Heart left ventricle (tissue), 16 donors: ENCODE data around the gene UBE2H. TPM values are rescaled to one million over a fixed set of nuclear protein-coding genes. Genes with fewer than 3 reads are reported as not detected.

Source experiments
- ATAC-seq, 4 donors: fragments of 200-7000 bp; cut with Tn5 transposase; one replicate each; pipeline ENCODE4 v1.9.1; 2020 to 2022; ENCODE audit warnings: moderate library complexity in 4 of 4, mild to moderate bottlenecking in 3 of 4, moderate number of reproducible peaks in 1 of 4
- DNase-seq, 5 donors: peaks; one replicate each; pipeline ENCODE4 v3.0.0-alpha.2; 2020
- H3K27ac ChIP-seq, 12 donors: fragments of 200-600 bp; sonication (generic) in 4 of 12; one replicate each; pipeline versions ENCODE4 v1.5.0 to v1.8.0; 2016 to 2022; ENCODE audit warnings: mild to moderate bottlenecking in 2 of 12
- H3K27me3 ChIP-seq, 9 donors: fragments of 200-600 bp; sonication (generic) in 2 of 9; one replicate each; pipeline versions ENCODE4 v1.5.1 to v1.8.0; 2016 to 2022; ENCODE audit warnings: mild to moderate bottlenecking in 3 of 9
- H3K36me3 ChIP-seq, 9 donors: fragments of 200-600 bp; sonication (generic) in 2 of 9; one replicate each; pipeline versions ENCODE4 v1.5.0 to v1.8.0; 2018 to 2022; ENCODE audit warnings: mild to moderate bottlenecking in 2 of 9
- H3K4me1 ChIP-seq, 12 donors: fragments of 200-600 bp; sonication (generic) in 4 of 12; one replicate each; pipeline versions ENCODE4 v1.5.0 to v1.8.0; 2016 to 2022; ENCODE audit warnings: mild to moderate bottlenecking in 3 of 12
- H3K4me3 ChIP-seq, 12 donors: fragments of 200-600 bp; sonication (generic) in 4 of 12; one replicate each; pipeline versions ENCODE4 v1.5.0 to v1.8.0; 2017 to 2022; ENCODE audit warnings: mild to moderate bottlenecking in 9 of 12, moderate library complexity in 4 of 12
- H3K9me3 ChIP-seq, 12 donors: fragments of 200-600 bp; sonication (generic) in 4 of 12; one replicate each; pipeline versions ENCODE4 v1.5.0 to v1.8.0; 2016 to 2022; ENCODE audit warnings: mild to moderate bottlenecking in 1 of 12
- POLR2A ChIP-seq, 2 donors: fragments of 450-650 bp; IDR thresholded peaks; one replicate each; pipeline ENCODE4 v1.6.1; 2017; ENCODE audit warnings: antibody characterized with exemption in 2 of 2, mild to moderate bottlenecking in 2 of 2, moderate library complexity in 2 of 2
- WGBS, 4 donors: extraction: QIAGEN DNeasy Blood & Tissue Kit in 2 of 4; methylation state at CpG; one replicate each; pipeline versions ENCODE4 v1.1.5 to v1.1.7; 2013 to 2018; 5-methylcytosine and 5-hydroxymethylcytosine counted together
- intact Hi-C, 10 donors: fragments of 100-400 bp; cut with DNase I; formaldehyde crosslinking; loops; one replicate each; pipeline versions ENCODE4 v1.11.1 to v1.14.2; 2022
- polyA plus RNA-seq, 2 donors: library from polyadenylated mRNA; stranded (reverse); fragments of 200-250 nt; gene quantifications; one replicate each; pipeline ENCODE4 v1.2.3, GENCODE V29; 2013
- total RNA-seq, 9 donors: library from RNA; depleted of rRNA in 2 of 9; stranded (reverse); fragments of >200 nt in 2 of 9; fragmentation: NEBNext Ultra II Directional in 3 of 9; extraction: Animal tissue kit (Norgen Biotek cat#: 25700) in 3 of 9; gene quantifications; one replicate each; pipeline versions ENCODE4 v1.1.0 to v1.2.4, GENCODE V29; 2016 to 2023
- TF ChIP-seq, protein P1 (sequence below), 12 donors: fragments of 200-600 bp; sonication (generic) in 4 of 12; IDR thresholded peaks; one replicate each; pipeline versions ENCODE4 v1.5.0 to v1.8.0; 2018 to 2022; ENCODE audit warnings: antibody characterized with exemption in 12 of 12, mild to moderate bottlenecking in 5 of 12
- donor health status: ischemic (EF 13 %, LVEDD 7.1; RV severe dilation, severe dysfunction).
- donor health status: healthy with polysubstance abuse.
- donor health status: DM: no; HTN: yes; CAD: no.
- donor health status: DM: no; HTN: no; CAD: no.
- donor health status: ischemic (EF 25% LVEDD 6.9; RV normal size, moderate dysfunction).
- donor health status: ischemic (EF 25% LVEDD 5.7; RV mildly dilated, moderate dysfunction).
- donor health status: healthy.
- donor health status: DM: yes; HTN: yes; CAD: no.
- donor health status: ischemic (EF 35%, LVEDD 5.7; RV mildly dilated, moderate dysfunction).
- donor health status: nonischemic (EF 11% LVEDD 7.7; RV severe dilation, severe dysfunction).
- donor health status: DM: yes; HTN: yes; CAD: no.
- donor health status: PGD.
- donor health status: ischemic (EF 29% LVEDD 5.4; RV normal size, mild dysfunction).
- donor health status: nonischemic (EF 23%, LVEDD 6.1; RV moderate dilation, normal function).

The UBE2H gene
- total and polyA plus RNA-seq, 11 donors, result 46.5 to 219 (median 112) TPM

DNA sequence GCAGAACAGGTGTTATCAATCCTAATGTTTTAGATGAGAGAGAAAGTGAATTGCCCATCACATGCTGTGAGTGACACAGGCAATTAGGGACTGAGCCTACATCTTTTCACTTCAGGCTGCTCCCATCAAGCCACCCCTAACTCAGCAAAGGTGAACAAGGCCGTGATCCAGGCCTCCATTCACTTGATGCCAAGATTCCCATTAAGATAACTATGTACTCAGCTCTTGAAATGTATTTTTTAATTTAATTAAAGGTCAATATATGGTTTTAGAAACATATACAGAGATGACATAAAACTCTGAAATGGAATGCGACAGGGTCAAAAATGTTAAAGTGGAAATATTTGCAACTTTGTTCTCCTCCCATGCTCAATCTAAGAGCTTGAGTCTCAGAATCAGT lies 27.9 kb upstream of the UBE2H start:
- ATAC-seq (no peak), DNase-seq (no peak)
- H3K4me1 ChIP-seq, result no peaks in the 10 kb centered on the region
- no peaks in the 10 kb centered on the region for H3K36me3 ChIP-seq
- TF ChIP-seq, protein P1, sequence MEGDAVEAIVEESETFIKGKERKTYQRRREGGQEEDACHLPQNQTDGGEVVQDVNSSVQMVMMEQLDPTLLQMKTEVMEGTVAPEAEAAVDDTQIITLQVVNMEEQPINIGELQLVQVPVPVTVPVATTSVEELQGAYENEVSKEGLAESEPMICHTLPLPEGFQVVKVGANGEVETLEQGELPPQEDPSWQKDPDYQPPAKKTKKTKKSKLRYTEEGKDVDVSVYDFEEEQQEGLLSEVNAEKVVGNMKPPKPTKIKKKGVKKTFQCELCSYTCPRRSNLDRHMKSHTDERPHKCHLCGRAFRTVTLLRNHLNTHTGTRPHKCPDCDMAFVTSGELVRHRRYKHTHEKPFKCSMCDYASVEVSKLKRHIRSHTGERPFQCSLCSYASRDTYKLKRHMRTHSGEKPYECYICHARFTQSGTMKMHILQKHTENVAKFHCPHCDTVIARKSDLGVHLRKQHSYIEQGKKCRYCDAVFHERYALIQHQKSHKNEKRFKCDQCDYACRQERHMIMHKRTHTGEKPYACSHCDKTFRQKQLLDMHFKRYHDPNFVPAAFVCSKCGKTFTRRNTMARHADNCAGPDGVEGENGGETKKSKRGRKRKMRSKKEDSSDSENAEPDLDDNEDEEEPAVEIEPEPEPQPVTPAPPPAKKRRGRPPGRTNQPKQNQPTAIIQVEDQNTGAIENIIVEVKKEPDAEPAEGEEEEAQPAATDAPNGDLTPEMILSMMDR (IDR thresholded peaks at IDR 0.05), result no peak
- no peak for TF ChIP-seq POLR2A (IDR thresholded peaks at IDR 0.05)
- WGBS, 4 donors, result 87 to 93% (median 89%) methylated on average over 2 of the region's 2 CpGs
- H3K9me3 ChIP-seq, result no peaks in the 10 kb centered on the region
- H3K27ac ChIP-seq, result no peak overlapping the region
- intact Hi-C loops, result no loop called here
- H3K27me3 ChIP-seq, result no peaks in the 10 kb centered on the region
- no peak overlapping the region for H3K4me3 ChIP-seq

DNA sequence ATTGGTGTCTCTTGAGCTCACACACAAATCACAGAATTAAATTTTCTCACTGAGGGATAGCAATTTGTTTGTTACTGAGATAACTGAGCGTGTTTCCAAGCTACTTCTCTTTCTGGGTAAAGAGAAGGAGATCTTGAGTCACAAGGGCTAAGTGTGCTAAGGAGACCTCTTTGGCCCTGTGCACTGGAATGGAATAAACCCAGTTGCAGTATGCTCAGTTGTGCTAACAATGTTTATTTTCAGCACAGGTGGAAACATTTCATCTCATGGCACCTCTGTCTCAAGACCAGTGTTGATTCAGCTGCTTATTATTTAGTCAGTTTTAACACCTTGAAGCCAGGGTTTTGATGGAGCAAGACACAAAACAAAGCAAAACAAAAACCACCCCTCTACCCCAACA lies 22.5 kb upstream of the UBE2H start:
- intact Hi-C loops, result no loop called here
- TF ChIP-seq, protein P1 (IDR thresholded peaks at IDR 0.05), result no peak
- TF ChIP-seq POLR2A (IDR thresholded peaks at IDR 0.05), result no peak
- Histone ChIP-seq H3K27me3 (no peaks in the 10 kb centered on the region), H3K9me3 (no peaks in the 10 kb centered on the region), H3K36me3 (no peaks in the 10 kb centered on the region), H3K4me1 (peaks cover 0 to 6% (median 0%) of the 10 kb centered on the region in 12 donors), H3K4me3 (no peak overlapping the region), H3K27ac (no peak overlapping the region)
- DNase-seq, result no peak
- 80 to 91% (median 86%) methylated on average over 1 of the region's 1 CpG for WGBS, 4 donors
- no peak for ATAC-seq

DNA sequence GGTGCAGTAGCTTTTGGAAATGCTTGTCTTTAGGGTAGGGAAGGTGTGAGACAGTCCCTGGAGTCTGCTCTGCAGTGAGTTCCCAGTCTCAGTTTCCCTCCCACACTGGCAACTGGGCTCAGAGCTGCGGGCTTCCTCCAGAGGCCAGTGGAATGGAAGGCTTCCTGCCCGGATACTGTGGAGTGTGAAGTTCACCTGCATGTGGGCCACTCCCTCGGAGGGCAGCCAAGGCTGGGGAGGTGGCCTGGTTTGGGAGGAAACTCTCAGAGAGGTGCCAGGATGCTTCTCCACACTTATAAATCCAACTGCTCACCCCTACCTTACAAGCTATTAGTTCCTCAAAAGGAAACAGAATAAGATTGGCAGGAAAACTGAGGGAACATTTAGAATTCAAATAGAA lies 18.1 kb upstream of the UBE2H start:
- DNase-seq, result peak in 1 of 5 donors; percentile 37
- Histone ChIP-seq H3K36me3 (no peaks in the 10 kb centered on the region), H3K4me1 (peaks cover 0 to 6% (median 0%) of the 10 kb centered on the region in 12 donors), H3K4me3 (no peak overlapping the region), H3K27me3 (no peaks in the 10 kb centered on the region), H3K27ac (peak overlapping the region in 1 of 12 donors; percentile 57), H3K9me3 (no peaks in the 10 kb centered on the region)
- intact Hi-C loops, result no loop called here
- ATAC-seq, result peak in 1 of 4 donors; percentile 38
- no peak for TF ChIP-seq POLR2A (IDR thresholded peaks at IDR 0.05)
- TF ChIP-seq, protein P1 (IDR thresholded peaks at IDR 0.05), result no peak
- WGBS, 4 donors, result 58 to 97% (median 65%) methylated on average over 3 of the region's 3 CpGs

DNA sequence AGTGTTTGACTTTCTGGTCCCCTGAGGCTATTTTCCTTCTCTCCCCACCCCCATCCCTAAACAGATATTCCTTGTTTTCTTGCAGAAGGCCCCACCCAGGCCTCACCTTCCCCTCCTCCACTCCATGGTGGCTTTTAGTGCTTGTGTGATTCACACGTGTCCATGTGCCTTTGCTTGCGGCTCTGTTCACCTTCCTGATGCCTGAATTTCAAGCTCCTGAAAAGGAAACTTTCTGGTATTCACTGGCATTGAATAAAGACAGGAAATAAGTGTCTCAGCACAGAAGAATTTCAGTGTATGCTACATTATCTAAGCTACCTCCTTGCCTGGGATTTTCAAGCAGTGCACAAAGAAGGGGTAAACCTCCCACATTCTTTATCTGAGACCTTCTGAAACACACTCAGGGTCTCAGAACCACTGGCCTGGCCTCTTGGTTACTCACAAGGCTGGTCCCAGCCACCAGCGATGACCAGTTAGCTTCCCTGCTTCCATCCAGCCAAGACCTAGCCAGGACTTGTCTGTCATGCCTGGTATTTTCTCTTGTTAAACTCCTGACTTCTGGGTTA lies 17.2 kb upstream of the UBE2H start:
- Histone ChIP-seq H3K9me3 (no peaks in the 10 kb centered on the region), H3K4me3 (no peak overlapping the region), H3K36me3 (no peaks in the 10 kb centered on the region), H3K27me3 (no peaks in the 10 kb centered on the region), H3K4me1 (peaks cover 0 to 6% (median 0%) of the 10 kb centered on the region in 12 donors), H3K27ac (peak overlapping the region in 6 of 12 donors; percentile 28 to 57 (median 42))
- DNase-seq (peak in 1 of 5 donors; percentile 47), ATAC-seq (peak in 2 of 4 donors; percentile 49 to 62)
- WGBS, 4 donors, result 43 to 59% (median 48%) methylated on average over 3 of the region's 3 CpGs
- intact Hi-C loops, result no loop called here
- TF ChIP-seq, protein P1 (IDR thresholded peaks at IDR 0.05), result no peak
- TF ChIP-seq POLR2A (IDR thresholded peaks at IDR 0.05), result no peak
